Measurements from ENCODE around the gene OR10A4.
"Not testable (repeated sequence)": the region's sequence is repeated elsewhere in the genome, so short reads cannot be mapped to it uniquely, and the experiment has no call there.

OR10A4 gene, protein sequence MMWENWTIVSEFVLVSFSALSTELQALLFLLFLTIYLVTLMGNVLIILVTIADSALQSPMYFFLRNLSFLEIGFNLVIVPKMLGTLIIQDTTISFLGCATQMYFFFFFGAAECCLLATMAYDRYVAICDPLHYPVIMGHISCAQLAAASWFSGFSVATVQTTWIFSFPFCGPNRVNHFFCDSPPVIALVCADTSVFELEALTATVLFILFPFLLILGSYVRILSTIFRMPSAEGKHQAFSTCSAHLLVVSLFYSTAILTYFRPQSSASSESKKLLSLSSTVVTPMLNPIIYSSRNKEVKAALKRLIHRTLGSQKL

DNA sequence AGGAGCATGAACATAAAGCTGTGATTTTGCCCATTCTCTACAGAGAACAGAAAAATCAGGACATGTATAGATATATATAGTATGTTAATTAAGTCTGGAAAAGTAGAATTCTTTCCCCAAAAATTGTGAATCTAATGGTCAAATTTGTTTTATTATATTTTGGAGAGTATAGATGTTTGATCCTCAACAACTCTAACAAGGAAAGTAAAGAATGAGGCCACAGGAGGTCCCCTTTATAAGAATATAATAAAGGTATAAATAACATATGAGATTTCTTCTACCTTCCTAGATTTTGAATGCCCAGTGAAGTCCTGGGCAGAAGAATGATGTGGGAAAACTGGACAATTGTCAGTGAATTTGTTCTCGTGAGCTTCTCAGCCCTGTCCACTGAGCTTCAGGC lies at the start of gene OR10A4:
Gene OR10A4, plus strand, starts transcription at position 301 of the 400 bp plus-strand sequence. Its CDS starts 23 bp downstream, at position 324.
- in situ Hi-C loops (cut with MboI; ENCODE audit: low sequenced_read_pairs), result no loop called here

DNA sequence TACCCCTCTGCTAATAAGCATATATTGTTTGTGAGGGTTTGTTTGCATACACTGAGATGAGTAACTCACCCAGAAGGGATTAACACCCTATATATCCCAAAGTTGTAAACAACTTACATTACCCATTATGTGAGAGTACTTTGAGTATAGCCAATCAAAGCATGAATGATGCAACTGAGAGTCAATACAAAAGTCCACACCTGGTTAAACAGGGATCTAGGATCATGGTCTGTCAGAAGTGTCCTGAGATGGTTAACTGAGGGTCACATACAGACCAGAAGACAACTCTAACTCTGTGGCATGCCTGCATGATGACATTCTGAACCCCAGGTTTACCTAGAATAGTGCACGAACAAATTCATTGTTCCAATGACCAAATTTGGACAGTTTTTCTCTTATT lies 48.3 kb upstream of the OR10A4 start:
- in situ Hi-C loops (cut with MboI; ENCODE audit: low sequenced_read_pairs), result no loop called here

DNA sequence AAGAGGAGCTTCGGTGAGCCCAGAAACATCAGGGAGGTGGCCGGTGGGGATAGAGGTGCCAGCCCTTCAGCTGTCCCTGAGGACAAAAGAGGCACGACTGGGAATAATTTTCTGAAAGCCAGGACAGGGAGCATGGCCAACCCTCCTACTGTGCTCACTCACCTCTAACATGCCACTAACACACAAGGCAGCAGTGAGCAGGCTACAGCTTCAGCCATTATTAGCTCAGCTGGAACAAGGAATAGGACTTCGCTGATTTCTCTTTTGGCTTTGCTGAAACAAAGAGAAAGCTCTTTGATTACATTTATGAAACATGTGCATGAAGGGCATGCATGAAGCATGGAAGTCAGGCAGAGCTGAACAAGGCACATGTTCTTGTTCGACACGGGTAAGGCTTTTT lies 43.1 kb upstream of the OR10A4 start:
- in situ Hi-C loops (cut with MboI; ENCODE audit: low sequenced_read_pairs), result no loop called here

DNA sequence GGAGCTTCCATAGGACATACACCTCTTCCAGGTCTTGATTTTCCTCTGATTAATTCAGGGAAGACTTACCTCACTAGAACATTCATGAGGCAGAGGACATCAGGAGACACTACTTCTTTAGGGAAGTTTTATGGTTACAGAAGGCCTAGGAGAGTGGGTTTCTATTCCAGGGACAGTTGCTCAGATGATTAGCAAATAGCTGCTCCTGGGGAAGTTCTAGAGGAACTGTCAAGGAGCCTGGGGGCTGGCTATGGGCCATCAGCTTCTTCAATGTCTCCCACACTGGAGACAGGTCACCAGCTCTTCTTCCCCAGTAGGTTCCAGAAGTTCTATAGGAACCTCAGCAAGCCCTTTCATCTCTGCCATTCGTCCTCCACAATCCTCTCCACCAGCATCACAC lies 42.4 kb upstream of the OR10A4 start:
- in situ Hi-C loops (cut with MboI; ENCODE audit: low sequenced_read_pairs), result no loop called here

DNA sequence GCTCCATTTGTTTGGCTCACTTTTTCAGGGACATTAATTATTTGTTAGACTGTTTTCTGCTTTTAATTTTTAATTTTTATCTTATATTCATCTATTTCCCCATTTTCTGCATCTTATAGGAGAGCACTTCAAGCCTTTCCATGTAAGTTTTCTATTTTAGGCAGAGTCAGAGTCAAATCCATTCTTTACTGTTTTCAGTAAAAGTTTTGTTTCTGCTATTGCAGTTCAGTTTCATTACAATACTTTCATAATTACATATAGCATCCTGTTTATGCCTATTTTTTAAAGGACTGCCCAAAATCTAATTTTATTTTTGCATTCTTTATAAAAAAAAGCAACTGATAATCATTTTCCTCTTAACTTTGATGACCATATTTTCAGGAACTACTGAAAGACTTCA lies 34.7 kb upstream of the OR10A4 start:
- in situ Hi-C loops (cut with MboI; ENCODE audit: low sequenced_read_pairs), result no loop called here

DNA sequence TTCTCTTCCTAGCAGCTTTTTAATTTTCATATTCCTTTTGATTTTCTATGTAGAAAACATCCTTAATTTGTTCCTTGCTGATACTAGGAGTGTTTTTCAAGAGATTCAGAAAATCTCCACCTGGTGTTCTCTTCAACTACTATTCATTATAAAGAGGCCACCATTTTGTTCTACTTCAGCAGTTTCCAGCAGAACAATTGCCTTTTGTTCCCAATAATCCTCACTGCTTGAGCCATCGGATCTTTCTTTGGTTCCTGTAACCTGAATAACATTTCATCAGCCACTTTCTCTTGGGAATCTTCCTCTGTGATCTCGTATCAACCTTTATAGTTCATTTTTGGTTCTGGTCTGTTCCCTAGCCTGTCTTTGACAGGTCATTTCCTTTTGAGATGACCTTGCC lies 32.8 kb upstream of the OR10A4 start:
- in situ Hi-C loops (cut with MboI; ENCODE audit: low sequenced_read_pairs), result no loop called here

DNA sequence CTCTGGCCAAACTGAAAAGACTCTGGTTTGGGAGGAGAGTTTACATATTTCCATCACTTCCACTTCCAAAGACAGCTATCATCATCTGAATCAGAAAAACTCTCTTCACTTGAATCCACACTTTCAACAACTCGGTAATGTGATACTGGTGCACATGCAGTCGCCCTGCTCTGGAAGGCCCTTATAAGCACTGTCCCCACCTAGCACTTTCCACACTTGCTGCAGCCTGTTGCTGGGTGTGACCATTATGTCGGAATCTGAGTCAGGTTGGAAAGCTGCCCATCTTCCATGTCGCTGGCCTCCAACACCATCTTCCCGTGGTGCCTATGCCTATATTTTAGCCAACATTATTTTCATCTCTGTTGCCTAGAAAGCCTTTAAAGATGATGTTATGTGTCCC lies 32.1 kb upstream of the OR10A4 start:
- in situ Hi-C loops (cut with MboI; ENCODE audit: low sequenced_read_pairs), result no loop called here

DNA sequence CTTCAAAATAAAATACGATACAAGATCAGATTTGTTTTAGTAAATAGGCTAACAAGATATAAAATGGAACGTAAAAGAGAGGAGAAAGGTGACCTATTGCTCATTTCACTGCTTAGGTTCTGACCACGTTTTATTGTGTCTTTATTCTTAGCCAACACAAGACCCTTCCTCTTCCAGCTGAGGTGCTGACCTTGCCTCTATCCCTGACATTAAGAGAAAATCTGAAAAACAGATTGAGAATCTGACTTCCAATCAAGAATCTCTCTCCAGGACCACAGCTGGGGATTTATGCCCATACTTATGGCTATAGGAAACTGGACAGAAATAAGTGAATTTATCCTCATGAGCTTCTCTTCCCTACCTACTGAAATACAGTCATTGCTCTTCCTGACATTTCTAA lies 31.0 kb upstream of the OR10A4 start, which contains the start of gene OR10A5:
Gene OR10A5, plus strand, starts transcription at position 301 of the 400 bp plus-strand sequence. Its CDS starts 0 bp downstream, at position 301.
- in situ Hi-C loops (cut with MboI; ENCODE audit: low sequenced_read_pairs), result no loop called here

DNA sequence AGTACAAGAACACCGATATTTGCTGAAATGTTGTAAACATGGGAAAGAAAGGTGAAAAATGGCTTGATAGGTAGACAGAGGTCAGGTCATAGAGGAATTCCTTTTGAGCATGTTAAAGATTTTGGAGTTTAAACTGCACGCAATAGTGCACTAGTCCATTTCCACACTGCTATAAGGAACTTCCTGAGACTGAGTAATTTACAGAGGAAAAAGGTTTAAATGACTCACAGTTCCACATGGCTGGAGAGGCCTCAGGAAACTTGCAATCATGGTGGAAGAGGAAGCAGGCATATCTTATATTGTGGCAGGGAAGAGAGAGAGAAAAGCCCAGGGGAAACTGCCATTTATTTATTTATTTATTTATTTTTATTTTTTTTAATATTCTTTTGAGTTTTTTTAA lies 25.9 kb upstream of the OR10A4 start:
- in situ Hi-C loops (cut with MboI; ENCODE audit: low sequenced_read_pairs), result no loop called here

DNA sequence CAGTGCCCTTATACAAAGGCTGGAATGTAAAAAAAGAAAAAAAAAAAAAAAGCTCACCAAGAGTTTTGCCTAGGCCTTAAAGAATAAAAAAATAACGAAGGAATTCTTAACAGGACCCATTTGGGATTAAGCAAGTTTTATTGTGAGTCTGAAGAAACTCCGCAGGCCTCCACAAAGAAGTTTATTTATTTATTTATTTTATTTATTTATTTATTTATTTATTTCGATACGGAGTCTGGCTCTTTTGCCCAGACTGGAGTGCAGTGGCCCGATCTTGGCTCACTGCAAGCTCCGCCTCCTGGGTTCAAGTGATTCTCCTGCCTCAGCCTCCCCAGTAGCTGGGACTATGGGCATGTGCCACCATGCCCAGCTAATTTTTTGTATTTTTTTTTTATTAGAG lies 21.6 kb upstream of the OR10A4 start:
- in situ Hi-C loops (cut with MboI; ENCODE audit: low sequenced_read_pairs), result not testable (repeated sequence)

DNA sequence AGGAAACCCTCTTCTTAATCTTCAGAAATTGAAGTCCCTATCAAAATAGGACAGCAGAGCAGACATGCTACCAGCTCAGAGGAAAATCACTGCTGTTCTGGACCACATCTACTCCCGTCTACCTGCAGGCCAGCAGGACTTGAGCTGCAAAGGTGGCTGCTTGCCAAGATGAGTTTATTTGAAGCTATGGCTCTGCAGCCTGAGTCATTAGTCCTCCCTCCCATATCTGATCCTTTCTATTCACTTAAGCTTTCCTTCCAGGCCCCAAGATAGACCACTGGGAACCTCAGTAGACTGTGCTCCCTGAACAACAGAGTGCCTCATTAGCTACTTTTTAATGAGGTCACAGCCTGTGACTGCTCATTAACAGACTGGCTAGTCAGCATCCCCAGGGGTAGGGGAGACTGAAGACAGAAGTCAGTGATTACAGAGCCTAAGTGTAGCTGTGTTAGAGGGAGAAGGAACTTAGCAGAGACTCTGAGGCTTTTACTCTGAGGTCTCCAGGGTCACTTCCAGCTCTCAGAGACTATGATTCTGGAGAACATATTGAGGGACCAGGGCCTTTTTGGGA lies 20.4 kb upstream of the OR10A4 start:
- in situ Hi-C loops (cut with MboI; ENCODE audit: low sequenced_read_pairs), result no loop called here

DNA sequence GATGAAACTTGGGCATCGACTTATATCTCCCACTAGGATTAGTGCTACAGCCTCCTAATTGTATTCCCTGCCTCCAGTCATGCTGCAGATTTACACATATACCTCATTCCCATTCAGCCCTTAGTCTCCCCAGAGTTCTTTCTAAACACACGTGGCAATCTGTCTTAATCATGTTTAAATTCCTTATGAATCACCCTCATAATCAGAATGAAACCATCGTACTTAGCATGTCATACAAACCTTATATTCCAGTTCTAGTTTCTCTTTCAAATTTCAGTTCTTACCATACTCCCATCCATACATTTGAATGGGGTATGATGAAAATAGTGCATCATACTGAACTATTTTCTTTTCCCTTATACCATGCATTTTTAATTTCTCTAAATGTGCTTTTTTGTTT lies 19.6 kb upstream of the OR10A4 start:
- in situ Hi-C loops (cut with MboI; ENCODE audit: low sequenced_read_pairs), result no loop called here

DNA sequence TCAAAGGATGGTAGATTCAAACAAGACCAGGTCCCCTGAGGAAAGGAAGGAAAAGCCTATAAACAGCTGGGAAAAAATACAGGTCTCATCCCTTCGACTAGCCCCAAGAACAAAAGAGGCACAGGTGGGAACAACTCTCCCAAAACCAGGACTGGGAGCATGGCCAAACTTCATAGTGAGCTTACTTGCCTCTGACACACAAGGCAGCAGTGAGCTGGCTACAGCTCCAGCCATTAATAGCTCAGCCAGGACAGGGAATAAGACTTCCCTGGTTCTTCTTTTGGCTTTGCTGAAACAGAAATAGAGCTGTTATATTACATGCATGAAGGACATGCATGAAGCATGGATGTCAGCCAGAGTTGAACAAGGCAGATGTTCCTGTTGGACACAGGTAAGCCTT lies 13.5 kb upstream of the OR10A4 start, which contains the start of gene OR10A2:
Gene OR10A2, plus strand, starts transcription at position 97 of the 400 bp plus-strand sequence. CDS start 6,698 bp downstream, outside the sequence.
- in situ Hi-C loops (cut with MboI; ENCODE audit: low sequenced_read_pairs), result no loop called here

DNA sequence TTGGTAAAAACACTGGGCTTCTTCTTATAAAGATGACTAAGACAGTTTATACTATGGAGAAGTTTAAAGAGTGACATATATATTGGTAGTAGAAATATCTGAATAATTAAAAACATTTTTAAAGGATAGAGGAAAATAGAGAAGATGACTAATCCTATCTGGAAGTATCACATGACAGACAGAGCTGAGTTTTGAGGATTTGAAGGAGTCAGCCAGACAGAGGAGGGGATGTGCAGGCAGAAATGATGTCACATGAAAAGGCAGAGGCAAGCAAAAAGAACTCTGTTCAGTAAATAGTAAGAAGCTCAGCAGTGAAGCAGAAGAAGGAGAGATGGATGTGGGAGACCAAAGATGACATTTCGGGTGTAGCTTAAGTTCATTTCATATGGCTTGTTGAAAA lies 12.0 kb upstream of the OR10A4 start:
- in situ Hi-C loops (cut with MboI; ENCODE audit: low sequenced_read_pairs), result no loop called here

DNA sequence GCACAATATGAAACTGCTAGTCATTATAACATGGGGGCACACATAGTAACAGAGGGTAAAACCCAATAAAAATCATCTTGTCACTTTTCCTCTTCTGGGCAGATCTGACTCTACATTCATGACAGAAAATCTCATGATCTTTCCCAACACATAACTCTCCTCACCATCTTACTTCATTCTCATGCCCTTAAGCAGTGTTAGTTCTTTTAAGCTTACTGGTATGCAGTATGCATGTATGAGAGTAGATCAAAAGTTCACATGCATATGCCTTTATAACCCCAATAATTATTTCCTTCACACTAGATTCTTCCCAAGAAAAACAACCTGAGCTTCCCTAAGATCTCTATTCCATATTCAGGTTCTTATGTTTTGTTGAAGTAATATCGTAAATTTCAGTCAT lies 5.1 kb upstream of the OR10A4 start:
- in situ Hi-C loops (cut with MboI; ENCODE audit: low sequenced_read_pairs), result no loop called here

DNA sequence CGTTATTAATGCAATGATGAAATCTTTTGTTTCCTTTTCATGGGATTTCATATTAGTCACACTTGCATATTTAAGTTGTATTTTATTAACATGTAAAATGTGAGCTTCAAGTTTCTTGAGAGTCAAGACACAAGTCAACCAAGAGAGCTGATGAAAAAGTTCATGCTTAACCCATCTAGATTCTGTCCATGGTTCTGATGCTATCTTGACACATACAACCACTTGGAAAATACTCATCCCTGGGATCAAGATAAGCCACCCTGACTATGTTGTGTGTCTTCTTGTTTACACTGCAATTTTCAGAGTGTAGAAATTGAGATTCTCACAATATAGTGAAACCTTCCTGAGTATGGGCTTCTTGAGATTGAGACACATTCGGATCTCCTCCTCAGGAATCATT lies 664 bp upstream of the OR10A4 start:
- in situ Hi-C loops (cut with MboI; ENCODE audit: low sequenced_read_pairs), result no loop called here

DNA sequence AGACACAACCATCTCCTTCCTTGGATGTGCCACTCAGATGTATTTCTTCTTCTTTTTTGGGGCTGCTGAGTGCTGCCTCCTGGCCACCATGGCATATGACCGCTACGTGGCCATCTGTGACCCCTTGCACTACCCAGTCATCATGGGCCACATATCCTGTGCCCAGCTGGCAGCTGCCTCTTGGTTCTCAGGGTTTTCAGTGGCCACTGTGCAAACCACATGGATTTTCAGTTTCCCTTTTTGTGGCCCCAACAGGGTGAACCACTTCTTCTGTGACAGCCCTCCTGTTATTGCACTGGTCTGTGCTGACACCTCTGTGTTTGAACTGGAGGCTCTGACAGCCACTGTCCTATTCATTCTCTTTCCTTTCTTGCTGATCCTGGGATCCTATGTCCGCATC lies 489 bp downstream of the OR10A4 start:
- in situ Hi-C loops (cut with MboI; ENCODE audit: low sequenced_read_pairs), result no loop called here

DNA sequence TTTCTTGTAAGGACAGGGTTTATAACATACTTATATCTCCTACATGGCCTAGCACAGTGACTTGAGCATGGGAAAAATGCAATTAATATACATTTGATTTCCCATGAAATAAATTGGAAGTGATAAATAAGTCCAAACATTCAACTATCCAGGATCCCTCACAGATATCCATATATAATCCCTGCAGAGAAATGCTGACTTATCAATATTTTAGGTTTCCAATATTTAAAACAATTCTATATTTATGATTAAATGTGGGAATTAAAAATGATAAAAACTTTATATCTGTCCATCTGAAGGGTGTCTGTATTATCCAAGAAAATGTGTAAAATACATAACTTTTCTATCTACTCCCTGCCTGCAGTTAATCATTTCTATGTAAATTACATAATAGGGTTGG lies 6.3 kb downstream of the OR10A4 start:
- in situ Hi-C loops (cut with MboI; ENCODE audit: low sequenced_read_pairs), result no loop called here

DNA sequence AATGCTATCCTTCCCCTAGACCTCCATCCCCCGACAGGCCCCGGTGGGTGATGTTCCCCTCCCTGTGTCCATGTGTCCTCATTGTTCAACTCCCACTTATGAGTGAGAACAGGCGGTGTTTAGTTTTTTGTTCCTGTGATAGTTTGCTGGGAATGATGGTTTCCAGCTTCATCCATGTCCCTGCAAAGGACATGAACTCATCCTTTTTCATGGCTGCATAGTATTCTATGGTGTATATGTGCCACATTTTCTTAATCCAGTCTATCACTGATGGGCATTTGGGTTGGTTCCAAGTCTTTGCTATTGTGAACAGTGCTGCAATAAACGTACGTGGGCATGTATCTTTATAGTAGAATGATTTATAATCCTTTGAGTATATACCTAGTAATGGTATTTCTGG lies 11.3 kb downstream of the OR10A4 start:
- in situ Hi-C loops (cut with MboI; ENCODE audit: low sequenced_read_pairs), result not testable (repeated sequence)

DNA sequence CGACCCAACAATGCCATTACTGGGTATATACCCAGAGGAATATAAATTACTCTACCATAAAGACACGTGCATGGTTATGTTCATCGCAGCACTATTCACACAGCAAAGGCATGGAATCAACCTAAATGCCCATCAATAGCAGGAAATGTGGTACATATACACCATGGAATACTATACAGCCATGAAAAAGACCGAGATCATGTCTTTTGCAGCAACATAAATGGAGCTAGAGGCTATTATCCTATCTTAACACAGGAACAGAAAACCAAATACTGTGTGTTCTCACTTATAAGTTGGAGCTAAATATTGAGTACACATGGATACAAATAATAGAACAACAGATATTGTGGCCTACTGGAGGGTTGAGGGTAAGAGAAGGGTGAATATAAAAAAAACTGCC lies 12.4 kb downstream of the OR10A4 start:
- in situ Hi-C loops (cut with MboI; ENCODE audit: low sequenced_read_pairs), result no loop called here

DNA sequence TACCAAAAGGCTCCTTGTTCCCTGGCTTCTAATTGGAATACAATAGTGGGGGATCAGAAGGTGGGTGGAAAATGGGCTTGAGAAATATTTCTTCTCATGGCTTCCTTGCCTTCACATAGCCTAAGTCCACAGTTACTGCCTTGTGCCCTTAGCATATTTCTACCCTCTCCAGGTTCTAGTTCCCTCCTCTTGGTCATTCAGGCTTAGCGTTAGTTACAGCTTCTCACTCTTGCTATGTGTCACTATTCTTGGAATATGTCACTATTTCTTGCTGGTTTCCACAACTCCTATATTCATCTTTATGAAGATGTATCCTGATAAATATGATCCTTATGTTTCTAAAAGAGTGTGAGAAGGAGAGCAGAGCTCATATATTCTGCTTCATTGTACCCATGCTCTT lies 13.4 kb downstream of the OR10A4 start:
- in situ Hi-C loops (cut with MboI; ENCODE audit: low sequenced_read_pairs), result no loop called here

DNA sequence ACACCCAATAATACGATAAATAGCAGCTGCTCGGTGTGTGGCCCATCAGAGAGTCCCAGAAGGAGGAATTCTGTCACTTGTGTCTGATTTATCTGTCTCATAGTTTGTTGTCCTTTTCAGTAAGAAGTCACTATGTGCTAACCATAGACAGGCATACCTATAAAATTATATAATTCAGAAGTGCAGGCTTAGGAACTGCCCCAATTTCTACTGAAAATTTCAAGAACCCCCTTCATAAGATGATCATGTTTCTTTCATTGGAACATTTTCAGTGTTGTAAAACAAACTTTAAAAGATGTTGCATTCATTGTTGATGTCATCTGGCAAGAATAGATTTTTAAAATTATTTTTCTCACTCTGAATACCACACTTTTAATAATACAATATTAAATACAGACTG lies 16.0 kb downstream of the OR10A4 start, which contains the start of gene OR2D2:
Gene OR2D2, minus strand, starts transcription at position 101 of the 400 bp plus-strand sequence. Its CDS starts 0 bp downstream, at position 101.
- in situ Hi-C loops (cut with MboI; ENCODE audit: low sequenced_read_pairs), result no loop called here

Data from HL-60/S4 (cell line).